Measurements from ENCODE around the gene GCC1.

GCC1 gene

GRCh38 chr7:127536394-127536691 lies 49.1 kb downstream of the GCC1 start:
- DNase-seq (ENCODE audit: low read depth in 2 of 2): no peak

- no peak for DNase-seq (ENCODE audit: low read depth in 2 of 2)
Observed at GRCh38 chr7:127535546-127536393, 49.6 kb downstream of the GCC1 start.

- no peak for DNase-seq (ENCODE audit: low read depth in 2 of 2)
Observed at GRCh38 chr7:127534636-127535035, 50.8 kb downstream of the GCC1 start.

- no peak for DNase-seq (ENCODE audit: low read depth in 2 of 2)
Observed at GRCh38 chr7:127532736-127533135, 52.7 kb downstream of the GCC1 start.

- DNase-seq (ENCODE audit: low read depth in 2 of 2): no peak
Observed at GRCh38 chr7:127532151-127532550, 53.2 kb downstream of the GCC1 start.
